OCI-LY7 (cell line): Measurements from ENCODE around the gene YJEFN3. TPM values are rescaled to one million over a fixed set of nuclear protein-coding genes. Genes with fewer than 3 reads are reported as not detected.

Experiments
- BruUV-seq: library from RNA; stranded (reverse); fragments of 400-500 nt; replicated peaks from 2 replicates; lab custom pipeline; 2021; lab: Mats Ljungman, UMichigan
- CTCF ChIA-PET: fragments of 300-600 bp; sonication (Branson Sonifier 250); formaldehyde crosslinking; loops from one replicate; lab custom pipeline; 2022; ENCODE audit warnings: antibody characterized with exemption; ENCODE audit not compliant: unreplicated experiment; lab: Charles Lee
- POLR2A ChIA-PET: fragments of 300-600 bp; sonication (Branson Sonifier 250); formaldehyde crosslinking; loops from one replicate; lab custom pipeline; 2022; ENCODE audit warnings: antibody characterized with exemption; lab: Charles Lee
- DNase-seq: peaks from one replicate; pipeline ENCODE4 v3.0.0-alpha.2; 2015; ENCODE audit warnings: low spot score
- H2AFZ ChIP-seq: fragments of 200-600 bp; sonication (generic), shearing (Covaris generic); 2 replicates; pipeline ENCODE4 v1.6.1; 2014; ENCODE audit warnings: mild to moderate bottlenecking, antibody characterized with exemption, low read length, moderate library complexity
- H3K27ac ChIP-seq: fragments of 200-600 bp; sonication (generic); 2 replicates; pipeline ENCODE4 v1.5.1; 2014; ENCODE audit warnings: mixed run types, low read depth, mild to moderate bottlenecking, moderate library complexity, low read length, inconsistent platforms; ENCODE audit not compliant: poor library complexity, severe bottlenecking
- H3K36me3 ChIP-seq: fragments of 200-600 bp; sonication (generic); 2 replicates; pipeline ENCODE4 v1.6.1; 2014; ENCODE audit warnings: mild to moderate bottlenecking, antibody characterized with exemption, low read length, moderate library complexity, mixed read lengths; ENCODE audit not compliant: insufficient read depth
- H3K4me1 ChIP-seq: fragments of 200-600 bp; sonication (generic); 2 replicates; pipeline ENCODE4 v1.5.1; 2014; ENCODE audit warnings: mild to moderate bottlenecking, low read length; ENCODE audit not compliant: insufficient read depth, poor library complexity, severe bottlenecking
- H3K4me2 ChIP-seq: fragments of 200-600 bp; sonication (generic); 2 replicates; pipeline ENCODE4 v1.6.1; 2014; ENCODE audit warnings: mild to moderate bottlenecking, low read length
- H3K4me3 ChIP-seq: fragments of 200-600 bp; sonication (generic); 2 replicates; pipeline ENCODE4 v1.5.1; 2014; ENCODE audit warnings: mild to moderate bottlenecking, low read depth, low read length; ENCODE audit not compliant: poor library complexity, severe bottlenecking
- H3K79me2 ChIP-seq: fragments of 200-600 bp; sonication (generic); 2 replicates; pipeline ENCODE4 v1.6.1; 2016; ENCODE audit warnings: low read depth, mild to moderate bottlenecking, low read length, moderate library complexity, mixed read lengths; ENCODE audit not compliant: insufficient read depth
- H3K9me2 ChIP-seq: fragments of 200-600 bp; sonication (generic); 2 replicates; pipeline ENCODE4 v1.6.1; 2016; ENCODE audit warnings: mild to moderate bottlenecking, low read length, mixed read lengths; ENCODE audit not compliant: insufficient read depth
- H3K9me3 ChIP-seq: fragments of 200-600 bp; sonication (generic); 2 replicates; pipeline ENCODE4 v1.6.1; 2014; ENCODE audit warnings: mild to moderate bottlenecking, mixed run types, low read length, mixed read lengths
- H4K20me1 ChIP-seq: fragments of 200-600 bp; sonication (generic); 2 replicates; pipeline ENCODE4 v1.6.1; 2014; ENCODE audit warnings: mild to moderate bottlenecking, antibody characterized with exemption, low read length, moderate library complexity, mixed read lengths; ENCODE audit not compliant: insufficient read depth
- CTCF ChIP-seq: fragments of 200-600 bp; sonication (generic); conservative IDR thresholded peaks from 2 replicates; pipeline ENCODE4 v1.5.1; 2014; ENCODE audit warnings: mild to moderate bottlenecking, antibody characterized with exemption, low read length, moderate library complexity, mixed read lengths
- EZH2phosphoT487 ChIP-seq: fragments of 200-600 bp; sonication (generic); IDR thresholded peaks from 2 replicates; pipeline ENCODE4 v1.6.1; 2018; ENCODE audit warnings: low read depth, borderline replicate concordance, mild to moderate bottlenecking, mixed run types, antibody characterized with exemption, low read length, moderate library complexity, mixed read lengths
- intact Hi-C: fragments of 100-400 bp; cut with micrococcal nuclease; formaldehyde crosslinking; loops from one replicate; pipeline ENCODE4 v1.10.0; 2022; ENCODE audit not compliant: unreplicated experiment
- total RNA-seq, 2 experiments: library from RNA; depleted of rRNA in 1 of 2; stranded (reverse); fragments of >200 nt in 1 of 2; shearing (Covaris generic) in 1 of 2; gene quantifications; 2 replicates each; pipeline ENCODE4 v1.2.3, GENCODE V29; 2014 to 2022

YJEFN3 gene
- total RNA-seq, 2 experiments from 2014 or later, result 5.4 to 35.3 TPM

- H3K4me1 ChIP-seq, result no peaks in the 10 kb centered on the region
- H3K4me3 ChIP-seq, result no peak overlapping the region
- H3K4me2 ChIP-seq, result no peak overlapping the region
- no peaks in the 10 kb centered on the region for H3K9me3 ChIP-seq
- H3K36me3 ChIP-seq, result no peaks in the 10 kb centered on the region
- no peaks in the 10 kb centered on the region for H4K20me1 ChIP-seq
- H3K79me2 ChIP-seq, result no peaks in the 10 kb centered on the region
- no TSS peak for BruUV-seq
- no peak overlapping the region for H3K27ac ChIP-seq
- POLR2A ChIA-PET, result interaction anchor here (0.6 kb wide), 1 partner anchor 161 kb away, joined by 4 read pairs; no protein-coding TSS in a partner anchor
- CTCF ChIA-PET, result interaction anchor here (1.0 kb wide), 1 partner anchor 29 kb away, joined by 3 read pairs; no protein-coding TSS in a partner anchor
- H3K9me2 ChIP-seq, result no peaks in the 10 kb centered on the region
- H2AFZ ChIP-seq, result no peak overlapping the region
- TF ChIP-seq EZH2phosphoT487 (no peak), CTCF (no peak)
- intact Hi-C loops, result no loop called here
- DNase-seq, result no peak
Observed at GRCh38 chr19:19553670-19554069, 25.0 kb downstream of the YJEFN3 start.

GRCh38 chr19:19554074-19555023, 25.6 kb downstream of the YJEFN3 start:
- BruUV-seq, result no TSS peak
- CTCF ChIA-PET, result interaction anchor here (1.0 kb wide), 1 partner anchor 28 kb away, joined by 3 read pairs; no protein-coding TSS in a partner anchor
- DNase-seq, result peak; percentile 60
- TF ChIP-seq CTCF (peak; percentile 88), EZH2phosphoT487 (no peak)
- H4K20me1 ChIP-seq, result no peaks in the 10 kb centered on the region
- POLR2A ChIA-PET, result interaction anchor here (0.6 kb wide), 1 partner anchor 162 kb away, joined by 4 read pairs; no protein-coding TSS in a partner anchor
- intact Hi-C loops, result no loop called here
- no peak overlapping the region for H2AFZ ChIP-seq
- no peaks in the 10 kb centered on the region for H3K9me3 ChIP-seq
- no peaks in the 10 kb centered on the region for H3K4me1 ChIP-seq
- no peaks in the 10 kb centered on the region for H3K9me2 ChIP-seq
- H3K27ac ChIP-seq, result no peak overlapping the region
- H3K79me2 ChIP-seq, result no peaks in the 10 kb centered on the region
- H3K36me3 ChIP-seq, result no peaks in the 10 kb centered on the region
- H3K4me2 ChIP-seq, result no peak overlapping the region
- no peak overlapping the region for H3K4me3 ChIP-seq
